ENCODE results near the gene RAP1GAP2.

- TF ChIP-seq CTCF (conservative IDR thresholded peaks at IDR 0.05 in 1 of 2, IDR thresholded peaks at IDR 0.05 in 1 of 2; ENCODE audit: extremely low read depth in 1 of 2, insufficient read depth in 1 of 2, low read depth in 1 of 2, low read length in 2 of 2) (no peak), EZH2 (IDR thresholded peaks at IDR 0.05; ENCODE audit: borderline replicate concordance, low read length) (no peak)
These were observed 253.6 kb downstream of the RAP1GAP2 start for GRCh38 chr17:3049705-3050295.

Measured in mammary epithelial cell (primary cell).